Heart right ventricle (tissue), 16 donors: ENCODE measurements around the gene ACOT6. TPM values are rescaled to one million over a fixed set of nuclear protein-coding genes. Genes with fewer than 3 reads are reported as not detected.
A peak's percentile ranks its signal among the peaks of the same experiment; 100 is the strongest.
"Not testable (repeated sequence)": the region's sequence is repeated elsewhere in the genome, so short reads cannot be mapped to it uniquely, and the experiment has no call there.

Experiments
- ATAC-seq, 8 donors: fragments of 200-7000 bp; cut with Tn5 transposase; one replicate each; pipeline ENCODE4 v1.9.1; 2020; ENCODE audit warnings: mild to moderate bottlenecking in 8 of 8, moderate library complexity in 8 of 8, moderate number of reproducible peaks in 1 of 8
- DNase-seq, 2 donors: peaks; one replicate each; pipeline ENCODE4 v3.0.0-alpha.2; 2020
- H3K27ac ChIP-seq, 10 donors: fragments of 200-600 bp; sonication (generic) in 2 of 10; one replicate each; pipeline versions ENCODE4 v1.5.0 to v1.8.0; 2020 to 2022; ENCODE audit warnings: mild to moderate bottlenecking in 3 of 10
- H3K27me3 ChIP-seq, 7 donors: fragments of 200-600 bp; one replicate each; pipeline ENCODE4 v1.8.0; 2021 to 2022; ENCODE audit warnings: mild to moderate bottlenecking in 2 of 7
- H3K36me3 ChIP-seq, 9 donors: fragments of 200-600 bp; sonication (generic) in 1 of 9; one replicate each; pipeline versions ENCODE4 v1.5.0 to v1.8.0; 2020 to 2022; ENCODE audit warnings: mild to moderate bottlenecking in 2 of 9
- H3K4me1 ChIP-seq, 9 donors: fragments of 200-600 bp; sonication (generic) in 1 of 9; one replicate each; pipeline versions ENCODE4 v1.5.0 to v1.8.0; 2020 to 2022; ENCODE audit warnings: mild to moderate bottlenecking in 4 of 9
- H3K4me3 ChIP-seq, 10 donors: fragments of 200-600 bp; sonication (generic) in 2 of 10; one replicate each; pipeline versions ENCODE4 v1.5.0 to v1.8.0; 2020 to 2022; ENCODE audit warnings: mild to moderate bottlenecking in 7 of 10, moderate library complexity in 2 of 10
- H3K9me3 ChIP-seq, 11 donors: fragments of 200-600 bp in 10 of 11; sonication (generic) in 2 of 11; one replicate each; pipeline versions ENCODE4 v1.5.0 to v1.8.0; 2013 to 2022; ENCODE audit warnings: mild to moderate bottlenecking in 2 of 11, control low read depth in 1 of 11, moderate library complexity in 1 of 11
- CTCF ChIP-seq, 9 donors: fragments of 200-600 bp; sonication (generic) in 2 of 9; IDR thresholded peaks; one replicate each; pipeline versions ENCODE4 v1.5.0 to v1.8.0; 2021 to 2022; ENCODE audit warnings: antibody characterized with exemption in 9 of 9, mild to moderate bottlenecking in 5 of 9, moderate library complexity in 1 of 9
- WGBS, 2 donors: extraction: QIAGEN DNeasy Blood & Tissue Kit; methylation state at CpG; one replicate each; pipeline ENCODE4 v1.1.7; 2013; ENCODE audit warnings: inconsistent platforms in 1 of 2; 5-methylcytosine and 5-hydroxymethylcytosine counted together
- intact Hi-C, 10 donors: fragments of 100-400 bp; cut with DNase I; formaldehyde crosslinking; loops; one replicate each; pipeline versions ENCODE4 v1.11.1 to v1.14.2; 2022
- long read RNA-seq, 3 donors: library from polyadenylated mRNA; unstranded; transcript quantifications; one replicate each; pipeline ENCODE4 v2.0.0, GENCODE V29; 2020 to 2021
- polyA plus RNA-seq, 2 donors: library from polyadenylated mRNA; stranded (reverse); fragments of 200-250 nt; gene quantifications; one replicate each; pipeline ENCODE4 v1.2.3, GENCODE V29; 2013
- total RNA-seq, 10 donors: library from RNA; stranded (reverse); fragmentation: NEBNext Ultra II Directional in 3 of 10; extraction: Animal tissue kit (Norgen Biotek cat#: 25700) in 3 of 10; gene quantifications; one replicate each; pipeline versions ENCODE4 v1.2.1 to v1.2.4, GENCODE V29; 2021 to 2023
- donor health status: Arrhythmogenic right ventricular cardiomyopathy.
- donor health status: ischemic (EF 13 %, LVEDD 7.1; RV severe dilation, severe dysfunction).
- donor health status: healthy with polysubstance abuse.
- donor health status: DM: no; HTN: yes; CAD: no.
- donor health status: DM: no; HTN: no; CAD: no.
- donor health status: ischemic (EF 25% LVEDD 6.9; RV normal size, moderate dysfunction).
- donor health status: ischemic (EF 25% LVEDD 5.7; RV mildly dilated, moderate dysfunction).
- donor health status: healthy.
- donor health status: DM: yes; HTN: yes; CAD: no.
- donor health status: Ischemic cardiomyopathy.
- donor health status: ischemic (EF 35%, LVEDD 5.7; RV mildly dilated, moderate dysfunction).
- donor health status: nonischemic (EF 11% LVEDD 7.7; RV severe dilation, severe dysfunction).
- donor health status: DM: yes; HTN: yes; CAD: no.
- donor health status: PGD.
- donor health status: ischemic (EF 29% LVEDD 5.4; RV normal size, mild dysfunction).
- donor health status: nonischemic (EF 23%, LVEDD 6.1; RV moderate dilation, normal function).

Gene ACOT6, protein sequence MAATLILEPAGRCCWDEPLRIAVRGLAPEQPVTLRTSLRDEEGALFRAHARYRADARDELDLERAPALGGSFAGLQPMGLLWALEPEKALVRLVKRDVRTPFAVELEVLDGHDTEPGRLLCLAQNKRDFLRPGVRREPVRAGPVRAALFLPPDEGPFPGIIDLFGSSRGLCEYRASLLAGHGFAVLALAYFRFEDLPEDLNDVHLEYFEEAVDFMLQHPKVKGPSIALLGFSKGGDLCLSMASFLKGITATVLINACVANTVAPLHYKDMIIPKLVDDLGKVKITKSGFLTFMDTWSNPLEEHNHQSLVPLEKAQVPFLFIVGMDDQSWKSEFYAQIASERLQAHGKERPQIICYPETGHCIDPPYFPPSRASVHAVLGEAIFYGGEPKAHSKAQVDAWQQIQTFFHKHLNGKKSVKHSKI
- total RNA-seq, result not detected
- polyA plus RNA-seq, result not detected
- long read RNA-seq, donor 1, partial matches to known transcripts, result 0 of 4 reads
- long read RNA-seq, donor 1, other reads (novel, unspliced or antisense), result 4 of 4 reads
- long read RNA-seq, donor 2, partial matches to known transcripts, result 0 of 1 reads
- long read RNA-seq, donor 2, other reads (novel, unspliced or antisense), result 1 of 1 reads
- long read RNA-seq, donor 3, partial matches to known transcripts, result 0 of 1 reads
- long read RNA-seq, donor 3, other reads (novel, unspliced or antisense), result 1 of 1 reads

DNA sequence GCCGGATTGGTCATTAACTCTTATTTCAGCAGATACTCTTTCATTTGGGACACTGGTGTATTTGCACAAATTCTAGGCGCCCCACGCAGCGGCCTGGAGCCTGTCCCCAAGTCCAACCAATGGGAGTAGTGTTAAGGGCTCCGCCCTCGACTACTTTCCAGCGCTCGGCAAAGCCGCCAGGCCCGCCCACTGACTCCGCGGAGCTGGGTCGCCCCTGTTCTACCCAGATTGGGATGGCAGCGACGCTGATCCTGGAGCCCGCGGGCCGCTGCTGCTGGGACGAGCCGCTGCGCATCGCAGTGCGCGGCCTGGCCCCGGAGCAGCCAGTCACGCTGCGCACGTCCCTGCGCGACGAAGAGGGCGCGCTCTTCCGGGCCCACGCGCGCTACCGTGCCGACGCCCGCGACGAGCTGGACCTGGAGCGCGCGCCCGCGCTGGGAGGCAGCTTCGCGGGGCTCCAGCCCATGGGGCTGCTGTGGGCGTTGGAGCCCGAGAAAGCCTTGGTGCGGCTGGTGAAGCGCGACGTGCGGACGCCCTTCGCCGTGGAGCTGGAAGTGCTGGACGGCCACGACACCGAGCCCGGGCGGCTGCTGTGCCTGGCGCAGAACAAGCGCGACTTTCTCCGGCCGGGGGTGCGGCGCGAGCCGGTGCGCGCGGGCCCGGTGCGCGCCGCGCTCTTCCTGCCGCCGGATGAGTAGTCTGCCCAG lies at the start of gene ACOT6:
TSS of gene ACOT6 (plus strand) at position 179 of the 707 bp plus-strand sequence. CDS start at position 234, 55 bp downstream.
- Histone ChIP-seq H3K27me3 (peaks cover 0 to 8% (median 0%) of the 10 kb centered on the region in 7 donors), H3K4me3 (peak within 1 kb of the TSS; percentile 49 to 67 (median 63)), H3K9me3 (peaks cover 0 to 5% (median 0%) of the 10 kb centered on the region in 11 donors), H3K36me3 (no peaks in the 10 kb centered on the region), H3K4me1 (peaks cover 0 to 11% (median 0%) of the 10 kb centered on the region in 9 donors), H3K27ac (peak within 1 kb of the TSS in 9 of 10 donors; percentile 70 to 88 (median 79))
- peak; percentile 89 to 95 (median 94) for ATAC-seq
- intact Hi-C loops, result no loop called here
- WGBS, 2 donors, result 0 to 1% methylated on average over 82 to 84 of the region's 84 CpGs
- TF ChIP-seq CTCF (IDR thresholded peaks at IDR 0.05), result no peak
- peak; percentile 62 to 73 for DNase-seq

DNA sequence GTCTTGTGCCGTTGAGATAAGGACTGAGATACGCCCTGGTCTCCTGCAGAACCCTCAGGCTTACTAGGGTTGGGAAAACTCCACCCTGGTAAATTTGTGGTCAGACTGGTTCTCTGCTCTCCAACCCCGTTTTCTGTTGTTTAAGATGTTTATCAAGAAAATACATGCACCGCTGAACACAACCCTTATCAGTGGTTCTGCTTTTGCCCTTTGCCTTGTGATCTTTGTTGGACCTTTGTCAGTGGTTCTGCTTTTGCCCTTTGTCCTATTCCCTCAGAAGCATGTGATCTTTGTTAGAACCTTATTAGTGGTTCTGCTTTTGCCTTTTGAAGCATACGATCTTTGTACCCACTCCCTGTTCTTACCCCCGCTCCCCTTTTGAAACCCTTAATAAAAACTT lies 49.6 kb upstream of the ACOT6 start:
- not testable (repeated sequence) for DNase-seq, H3K27ac ChIP-seq, H3K4me3 ChIP-seq, H3K36me3 ChIP-seq, H3K27me3 ChIP-seq, ATAC-seq
- H3K9me3 ChIP-seq, result peaks cover 0 to 13% (median 0%) of the 10 kb centered on the region in 11 donors
- intact Hi-C loops, result loop anchor here in 3 of 10 donors (10.0 kb wide), 1 partner anchor 48 kb away; no protein-coding TSS in a partner anchor
- 89 to 94% methylated on average over 6 of the region's 6 CpGs for WGBS, 2 donors
- H3K4me1 ChIP-seq, result peaks cover 0 to 14% (median 11%) of the 10 kb centered on the region in 9 donors

DNA sequence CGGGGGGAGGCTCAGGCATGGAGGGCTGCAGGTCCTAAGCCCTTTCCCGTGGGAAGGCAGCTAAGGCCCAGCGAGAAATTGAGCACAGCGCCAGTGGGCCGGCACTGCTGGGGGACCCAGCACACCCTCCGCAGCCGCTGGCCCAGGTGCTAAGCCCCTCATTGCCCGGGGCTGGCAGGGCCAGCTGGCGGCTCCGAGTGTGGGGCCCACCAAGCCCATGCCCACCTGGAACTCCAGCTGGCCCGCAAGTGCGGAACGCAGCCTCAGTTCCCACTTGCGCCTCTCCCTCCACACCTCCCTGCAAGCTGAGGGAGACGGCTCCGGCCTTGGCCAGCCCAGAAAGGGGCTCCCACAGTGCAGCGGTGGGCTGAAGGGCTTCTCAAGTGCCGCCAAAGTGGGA lies 45.9 kb upstream of the ACOT6 start:
- peaks cover 3 to 42% (median 31%) of the 10 kb centered on the region in 9 donors for H3K4me1 ChIP-seq
- 91 to 96% methylated on average over 18 of the region's 18 CpGs for WGBS, 2 donors
- ATAC-seq, H3K27me3 ChIP-seq, DNase-seq, H3K36me3 ChIP-seq, H3K4me3 ChIP-seq, H3K27ac ChIP-seq: not testable (repeated sequence)
- intact Hi-C loops, result loop anchor here in 5 of 10 donors (5.0 to 10.0 kb wide), 2 partner anchors 39 to 52 kb away; no protein-coding TSS in a partner anchor
- peaks cover 0 to 13% (median 0%) of the 10 kb centered on the region in 11 donors for H3K9me3 ChIP-seq

GRCh38 chr14:73566935-73567334 lies 45.4 kb upstream of the ACOT6 start:
- not testable (repeated sequence) for H3K36me3 ChIP-seq, DNase-seq, H3K4me3 ChIP-seq, H3K27me3 ChIP-seq, H3K27ac ChIP-seq, H3K9me3 ChIP-seq, ATAC-seq
- intact Hi-C loops, result loop anchor here in 5 of 10 donors (5.0 to 10.0 kb wide), 2 partner anchors 40 to 52 kb away; no protein-coding TSS in a partner anchor
- peaks cover 3 to 44% (median 31%) of the 10 kb centered on the region in 9 donors for H3K4me1 ChIP-seq
- WGBS, 2 donors, result 96 to 97% methylated on average over 6 of the region's 6 CpGs

- Histone ChIP-seq H3K4me1 (peaks cover 3 to 44% (median 31%) of the 10 kb centered on the region in 9 donors), H3K36me3 (peaks cover 0 to 3% (median 0%) of the 10 kb centered on the region in 9 donors), H3K9me3 (peaks cover 0 to 5% (median 0%) of the 10 kb centered on the region in 11 donors), H3K27me3 (no peaks in the 10 kb centered on the region), H3K4me3 (peak overlapping the region in 4 of 10 donors; percentile 72 to 89 (median 76)), H3K27ac (no peak overlapping the region)
- intact Hi-C loops, result loop anchor here in 5 of 10 donors (5.0 to 10.0 kb wide), 2 partner anchors 40 to 53 kb away; no protein-coding TSS in a partner anchor
- TF ChIP-seq CTCF (IDR thresholded peaks at IDR 0.05), result no peak
- ATAC-seq (no peak), DNase-seq (no peak)
- WGBS, 2 donors, result 97 to 98% methylated on average over 7 of the region's 7 CpGs
Observed at GRCh38 chr14:73567358-73567757, 45.0 kb upstream of the ACOT6 start.
